PFSK-1 (cell line): Measurements from ENCODE around the gene FAM210A.

Experiments used
- FOXP2 ChIP-seq: optimal IDR thresholded peaks from 2 replicates; pipeline ENCODE3; 2011; ENCODE audit warnings: borderline replicate concordance, control low read depth, inconsistent platforms; ENCODE audit not compliant: insufficient read depth; ENCODE audit errors: extremely low read length, extremely low read depth
- POLR2AphosphoS5 ChIP-seq: IDR thresholded peaks from 2 replicates; pipeline ENCODE4 v1.6.1; 2012; ENCODE audit warnings: low read depth, mild to moderate bottlenecking, control low read depth, low read length, moderate library complexity
- REST ChIP-seq, 2 experiments: IDR thresholded peaks; 2 replicates each; pipeline versions ENCODE4 v1.6.1 to v1.8.0; 2011 to 2012; ENCODE audit warnings: low read depth in 2 of 2, low read length in 2 of 2, control low read depth in 1 of 2, inconsistent platforms in 1 of 2, mild to moderate bottlenecking in 1 of 2, moderate library complexity in 1 of 2; ENCODE audit not compliant: insufficient read depth in 1 of 2
- SIN3A ChIP-seq: IDR thresholded peaks from 2 replicates; pipeline ENCODE4 v1.6.1; 2012; ENCODE audit warnings: mild to moderate bottlenecking, low read length, moderate library complexity, borderline replicate concordance; ENCODE audit not compliant: insufficient read depth
- TAF1 ChIP-seq: IDR thresholded peaks from 2 replicates; pipeline ENCODE4 v1.6.1; 2012; ENCODE audit warnings: low read length, control low read depth, borderline replicate concordance; ENCODE audit not compliant: insufficient read depth

FAM210A gene

GRCh38 chr18:13716916-13717315 lies 9.4 kb downstream of the FAM210A start:
- TF ChIP-seq TAF1 (no peak), REST (IDR thresholded peaks at IDR 0.05; ENCODE audit: insufficient read depth in 1 of 2, low read depth in 2 of 2, low read length in 2 of 2) (no peak), POLR2AphosphoS5 (no peak), FOXP2 (no peak), SIN3A (no peak)

GRCh38 chr18:13715330-13715729 lies 11.0 kb downstream of the FAM210A start:
- TF ChIP-seq FOXP2 (no peak), SIN3A (no peak), TAF1 (no peak), POLR2AphosphoS5 (no peak), REST (IDR thresholded peaks at IDR 0.05; ENCODE audit: insufficient read depth in 1 of 2, low read depth in 2 of 2, low read length in 2 of 2) (no peak)

DNA sequence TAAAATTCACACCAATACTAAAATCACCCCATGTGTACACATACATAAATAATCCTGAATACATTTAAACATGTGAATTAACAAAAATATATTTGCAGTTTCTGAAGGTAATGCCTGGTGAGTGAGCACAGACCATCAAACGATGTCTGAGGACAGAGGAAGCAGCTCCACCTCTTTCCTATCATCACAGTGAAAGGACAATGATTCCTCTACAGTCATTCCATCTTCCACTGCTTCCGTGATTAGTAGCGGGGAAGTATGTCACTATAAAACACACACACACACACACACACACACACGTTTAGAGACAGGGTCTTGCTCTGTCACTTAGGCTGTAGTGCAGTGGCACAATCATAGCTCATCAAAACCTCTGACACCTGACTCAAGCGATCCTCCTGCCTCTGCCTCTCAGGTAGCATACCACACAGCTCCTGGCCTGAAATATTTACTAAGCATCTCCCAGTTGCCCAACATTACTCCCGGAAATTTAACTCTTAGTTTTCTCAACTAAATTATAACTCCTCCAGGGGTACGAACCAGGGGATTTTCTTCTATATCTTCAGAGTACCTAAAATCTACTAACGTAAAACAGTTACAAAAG lies 12.8 kb downstream of the FAM210A start:
- no peak for TF ChIP-seq TAF1
- TF ChIP-seq REST (IDR thresholded peaks at IDR 0.05; ENCODE audit: insufficient read depth in 1 of 2, low read depth in 2 of 2, low read length in 2 of 2) = no peak
- no peak for TF ChIP-seq POLR2AphosphoS5
- TF ChIP-seq FOXP2 = no peak

- TF ChIP-seq SIN3A (no peak), REST (IDR thresholded peaks at IDR 0.05; ENCODE audit: insufficient read depth in 1 of 2, low read depth in 2 of 2, low read length in 2 of 2) (no peak), FOXP2 (no peak), POLR2AphosphoS5 (no peak), TAF1 (no peak)
Measured at GRCh38 chr18:13712400-13713131, 13.8 kb downstream of the FAM210A start.
